HG03060 (cell line): ENCODE data around the gene TMEM130.
"Not testable (repeated sequence)": the region's sequence is repeated elsewhere in the genome, so short reads cannot be mapped to it uniquely, and the experiment has no call there.

Source experiments
- ATAC-seq: cut with Tn5 transposase; IDR thresholded peaks from one replicate; pipeline ENCODE4 v1.9.1; 2021; ENCODE audit warnings: low read depth, moderate number of reproducible peaks; ENCODE audit not compliant: unreplicated experiment

The TMEM130 gene

GRCh38 chr7:98848918-98849317 is 20.9 kb downstream of the TMEM130 start:
- ATAC-seq, result no peak

- ATAC-seq, result not testable (repeated sequence)
Observed at GRCh38 chr7:98842552-98842951, 27.3 kb downstream of the TMEM130 start.

DNA sequence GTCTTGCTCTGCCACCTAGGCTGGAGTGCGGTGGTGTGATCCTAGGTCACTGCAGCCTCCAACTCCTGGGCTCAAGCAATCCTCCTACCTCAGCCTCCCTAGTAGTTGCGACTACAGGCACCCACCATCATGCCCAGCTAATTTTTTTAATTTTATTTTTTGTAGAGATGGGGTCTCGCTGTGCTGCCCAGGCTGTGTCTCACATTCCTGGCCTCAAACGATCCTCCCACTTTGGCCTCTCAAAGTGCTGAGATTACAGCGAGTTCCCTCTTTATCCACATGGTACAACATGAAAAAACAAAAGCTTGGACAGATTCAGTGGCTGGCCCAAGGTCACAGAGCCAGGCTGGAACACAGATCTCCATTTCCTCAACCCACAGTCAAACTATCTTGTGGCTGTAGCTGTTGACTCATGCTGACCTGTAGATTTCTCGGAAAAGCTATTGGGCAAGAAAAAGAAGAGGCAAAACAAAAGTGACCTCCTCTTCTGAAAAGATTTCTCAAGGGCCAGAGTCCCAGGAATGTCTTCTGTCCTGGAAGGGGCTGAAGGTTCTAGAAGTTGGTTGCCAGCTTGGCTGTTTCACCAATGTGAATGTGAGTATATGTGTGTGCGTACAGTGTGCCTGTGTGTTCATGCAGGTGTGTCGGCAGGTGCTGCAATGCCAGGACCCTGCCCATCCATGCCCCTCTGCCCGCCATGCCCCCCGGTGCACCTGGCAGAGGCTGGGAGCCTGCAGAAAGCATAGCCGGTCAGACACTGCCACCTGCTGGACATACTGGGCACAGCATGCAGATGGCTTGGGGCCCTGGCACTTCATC is 28.4 kb downstream of the TMEM130 start:
- no peak for ATAC-seq

DNA sequence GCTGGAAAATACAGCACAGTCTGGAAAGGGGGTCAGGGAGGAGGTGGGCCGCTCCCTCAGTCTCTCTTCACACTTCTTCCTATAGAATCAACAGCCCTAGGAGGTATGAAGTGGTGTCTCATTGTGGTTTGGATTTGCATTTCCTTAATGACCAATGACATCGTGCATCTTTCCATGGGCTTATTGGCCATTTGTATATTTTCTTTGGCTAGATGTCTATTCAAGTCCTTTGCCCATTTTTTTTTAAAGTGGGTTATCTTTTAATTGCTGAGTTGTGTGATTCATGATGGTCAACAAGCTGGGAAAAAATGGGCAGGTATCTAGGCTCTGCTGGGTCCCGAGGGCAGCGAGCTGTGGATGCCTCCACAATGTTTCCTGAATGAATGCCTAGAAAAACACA is 29.1 kb downstream of the TMEM130 start:
- no peak for ATAC-seq

DNA sequence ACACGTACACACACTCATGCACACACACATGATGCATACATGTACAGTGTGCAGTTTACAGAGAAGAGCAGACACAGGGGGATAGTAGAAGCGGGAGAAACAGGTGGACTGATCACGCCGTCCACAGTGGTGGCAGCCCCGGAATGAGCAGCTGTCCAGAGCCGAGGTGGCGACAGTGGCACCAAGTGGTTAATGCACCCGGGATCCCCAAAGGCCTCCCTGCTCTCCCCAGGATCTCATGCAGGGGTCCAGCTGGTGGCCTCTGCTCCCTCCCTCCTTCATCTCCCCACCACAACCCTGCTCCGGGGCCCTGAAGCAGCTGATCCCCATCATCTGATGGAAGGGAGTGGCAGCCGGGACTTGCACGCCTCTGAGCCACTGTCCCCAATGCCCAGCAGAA is 29.7 kb downstream of the TMEM130 start:
- no peak for ATAC-seq

DNA sequence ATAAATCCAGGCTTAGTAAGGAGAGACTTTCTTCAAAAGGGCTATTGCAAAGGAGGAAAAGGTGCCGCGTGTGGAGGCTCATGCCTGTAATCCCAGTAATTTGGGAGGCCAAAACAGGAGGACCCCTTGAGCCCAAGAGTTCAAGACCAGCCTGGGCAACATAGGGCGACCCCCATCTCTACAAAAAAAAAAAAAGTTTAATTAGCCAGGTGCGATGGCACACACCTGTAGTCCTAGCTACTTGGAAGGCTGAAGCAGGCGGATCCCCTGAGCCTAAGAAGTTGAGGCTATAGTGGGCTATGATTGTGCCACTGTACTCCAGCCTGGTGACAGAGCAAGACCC is 32.2 kb downstream of the TMEM130 start:
- ATAC-seq, result no peak

- no peak for ATAC-seq
Observed at GRCh38 chr7:98836811-98837629, 32.8 kb downstream of the TMEM130 start.

DNA sequence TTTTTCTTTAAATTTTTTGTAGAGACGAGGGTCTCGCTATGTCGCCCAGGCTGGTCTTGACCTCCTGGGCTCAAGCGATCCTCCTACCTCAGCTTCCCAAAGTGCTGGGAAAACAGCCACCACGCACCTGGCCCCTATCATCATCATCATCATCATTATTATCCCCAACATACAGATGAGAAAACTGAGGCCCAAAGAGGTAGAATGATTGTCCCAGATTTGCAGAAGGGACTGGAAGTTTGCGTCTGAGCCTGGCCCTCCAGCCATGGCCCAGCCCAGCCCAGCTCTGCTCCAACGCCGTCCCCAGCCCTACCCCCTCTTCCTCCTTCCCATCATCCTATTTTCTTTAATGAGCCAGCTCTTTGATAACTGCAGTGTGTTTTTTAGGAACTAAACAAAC is 34.9 kb downstream of the TMEM130 start:
- ATAC-seq, result no peak

- no peak for ATAC-seq
Observed at GRCh38 chr7:98833022-98833421, 36.8 kb downstream of the TMEM130 start.

GRCh38 chr7:98831641-98832221 is 38.1 kb downstream of the TMEM130 start:
- ATAC-seq, result no peak

- ATAC-seq, result no peak
Observed at GRCh38 chr7:98830972-98831548, 38.8 kb downstream of the TMEM130 start.

- ATAC-seq, result no peak
Observed at GRCh38 chr7:98828368-98828767, 41.4 kb downstream of the TMEM130 start.

- no peak for ATAC-seq
Observed at GRCh38 chr7:98827258-98827657, 42.6 kb downstream of the TMEM130 start.

- no peak for ATAC-seq
Observed at GRCh38 chr7:98826811-98827231, 43.0 kb downstream of the TMEM130 start.

GRCh38 chr7:98826387-98826786 is 43.4 kb downstream of the TMEM130 start:
- no peak for ATAC-seq

DNA sequence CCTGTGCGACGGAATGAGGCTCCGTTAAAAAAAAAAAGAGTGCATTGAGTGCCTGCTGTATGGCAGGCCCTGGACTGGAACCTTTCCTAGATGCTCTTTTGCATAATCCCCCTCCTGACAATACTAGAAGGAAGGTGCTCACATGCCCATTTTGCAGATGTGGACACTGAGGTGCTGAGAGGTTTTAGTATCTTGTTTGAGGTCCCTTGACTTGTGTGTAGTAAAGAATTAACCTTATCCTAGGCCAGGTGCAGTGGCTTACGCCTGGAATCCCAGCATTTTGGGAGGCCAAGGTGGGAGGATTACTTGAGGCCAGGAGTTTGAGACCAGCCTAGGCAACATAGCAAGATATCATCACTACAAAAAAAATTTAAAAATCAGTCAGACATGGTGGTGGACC is 46.6 kb downstream of the TMEM130 start:
- ATAC-seq, result no peak

DNA sequence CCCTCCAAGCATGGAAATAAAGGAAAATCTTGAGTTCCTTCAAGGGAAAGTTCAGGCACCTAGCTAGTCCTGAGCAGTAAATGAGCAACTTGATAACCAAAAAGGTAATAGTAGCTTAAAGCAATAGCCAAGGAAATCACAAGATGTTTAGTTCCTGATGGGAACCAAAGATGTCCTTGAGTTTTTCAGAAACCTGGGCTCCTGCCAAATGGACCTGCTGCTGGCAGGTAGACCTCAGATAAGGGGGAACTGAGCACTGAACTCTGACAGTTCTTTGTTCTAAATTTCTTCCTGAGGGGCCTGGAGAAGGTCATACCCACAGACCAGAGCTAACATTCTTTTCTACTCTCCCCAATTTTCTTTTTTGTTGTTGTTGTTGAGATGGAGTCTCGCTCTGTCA is 48.5 kb downstream of the TMEM130 start:
- no peak for ATAC-seq

DNA sequence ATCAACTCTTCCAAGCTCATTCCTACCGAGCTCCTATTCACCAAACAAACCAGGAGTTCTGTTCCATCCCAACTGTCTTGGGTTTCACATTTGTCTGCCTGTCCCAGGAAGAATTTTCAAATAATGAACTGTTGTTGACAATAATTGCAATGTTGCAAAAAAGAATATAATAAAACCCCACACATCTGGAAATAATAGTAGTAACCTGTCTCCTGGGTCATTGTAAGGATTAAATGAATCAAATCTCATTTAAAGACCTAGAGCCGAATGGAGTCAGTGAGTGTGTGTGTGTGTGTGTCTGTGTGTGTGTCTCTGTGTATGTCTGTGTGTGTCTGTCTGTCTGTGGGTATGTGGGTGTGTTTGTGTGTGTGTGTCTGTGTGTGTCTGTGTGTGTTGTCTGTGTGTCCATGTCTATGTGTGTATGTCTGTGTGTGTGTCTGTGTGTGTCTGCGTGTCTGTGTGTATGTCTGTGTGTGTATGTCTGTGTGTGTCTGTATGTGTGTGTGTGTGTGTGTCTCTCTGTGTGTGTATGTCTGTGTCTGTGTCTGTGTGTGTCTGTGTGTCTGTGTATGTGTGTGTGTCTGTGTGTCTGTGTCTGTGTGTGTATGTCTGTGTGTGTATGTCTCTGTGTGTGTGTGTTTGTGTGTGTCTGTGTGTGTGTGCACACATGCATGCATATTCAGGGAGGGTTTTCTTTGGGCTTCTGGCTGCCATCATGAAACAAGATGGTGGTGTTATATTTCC is 52.7 kb downstream of the TMEM130 start:
- no peak for ATAC-seq

GRCh38 chr7:98816241-98816640 is 53.6 kb downstream of the TMEM130 start:
- no peak for ATAC-seq

DNA sequence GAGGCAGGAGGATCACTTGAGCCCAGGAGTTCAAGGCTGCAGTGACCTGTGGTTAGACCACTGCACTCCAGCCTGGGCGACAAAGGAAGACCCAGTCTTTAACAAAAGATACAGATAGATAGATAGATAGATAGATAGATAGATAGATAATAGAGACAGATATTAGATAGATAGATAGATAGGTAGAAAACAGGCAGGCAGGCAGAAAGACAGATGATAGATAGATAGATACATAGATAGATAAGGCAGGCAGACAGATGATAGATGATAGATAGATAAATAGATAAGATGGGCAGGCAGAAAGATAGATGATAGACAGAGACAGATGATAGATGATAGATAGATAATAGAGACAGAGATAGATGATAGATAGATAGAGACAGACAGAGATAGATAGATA is 54.5 kb downstream of the TMEM130 start:
- no peak for ATAC-seq
